Keratinocyte (primary cell): ENCODE data around the gene ZDHHC22. TPM values are rescaled to one million over a fixed set of nuclear protein-coding genes. Genes with fewer than 3 reads are reported as not detected.

Experiments
- DNase-seq: peaks from one replicate; pipeline ENCODE4 v3.0.0-alpha.2; 2011; ENCODE audit warnings: low read depth, missing footprints, low spot score
- FAIRE-seq: peaks from 2 replicates; lab custom pipeline; 2011; peaks lifted over from hg19 to GRCh38; lab: Jason Lieb, UNC
- H2AFZ ChIP-seq: 2 replicates; pipeline ENCODE4 v1.6.0; 2012; ENCODE audit warnings: low read length, control low read depth, inconsistent platforms; ENCODE audit not compliant: control insufficient read depth
- H3K27ac ChIP-seq: 2 replicates; pipeline ENCODE4 v1.5.1; 2011; ENCODE audit warnings: low read length; ENCODE audit not compliant: control insufficient read depth, insufficient read depth
- H3K27me3 ChIP-seq: 3 replicates; pipeline ENCODE4 v1.6.0; 2011; ENCODE audit warnings: low read length; ENCODE audit not compliant: control insufficient read depth, insufficient read depth; ENCODE audit errors: extremely low read depth
- H3K36me3 ChIP-seq, 2 experiments: 2 replicates in 1 of 2; 3 replicates in 1 of 2; pipeline ENCODE4 v1.5.1; 2011; ENCODE audit warnings: low read length in 2 of 2, mild to moderate bottlenecking in 1 of 2; ENCODE audit not compliant: control insufficient read depth in 2 of 2, insufficient read depth in 2 of 2; ENCODE audit errors: extremely low read depth in 1 of 2
- H3K4me1 ChIP-seq: 3 replicates; pipeline ENCODE4 v1.5.1; 2011; ENCODE audit warnings: low read length; ENCODE audit not compliant: control insufficient read depth, insufficient read depth; ENCODE audit errors: extremely low read depth
- H3K4me2 ChIP-seq: 3 replicates; pipeline ENCODE4 v1.6.0; 2011; ENCODE audit warnings: low read depth, low read length; ENCODE audit not compliant: control insufficient read depth, insufficient read depth; ENCODE audit errors: extremely low read depth
- H3K4me3 ChIP-seq, 3 experiments: fragments of 200-600 bp in 1 of 3; sonication (generic) in 1 of 3; 2 replicates in 2 of 3; 3 replicates in 1 of 3; pipeline ENCODE4 v1.5.1; 2011 to 2016; ENCODE audit warnings: low read length in 3 of 3, mild to moderate bottlenecking in 3 of 3, control low read depth in 2 of 3, inconsistent platforms in 1 of 3, low read depth in 1 of 3, mixed read lengths in 1 of 3, mixed run types in 1 of 3, moderate library complexity in 1 of 3; ENCODE audit not compliant: control insufficient read depth in 2 of 3, insufficient read depth in 2 of 3; ENCODE audit errors: extremely low read depth in 1 of 3
- H3K79me2 ChIP-seq: 2 replicates; pipeline ENCODE4 v1.6.0; 2012; ENCODE audit warnings: low read length; ENCODE audit not compliant: control insufficient read depth, insufficient read depth
- H3K9ac ChIP-seq: 3 replicates; pipeline ENCODE4 v1.6.0; 2011; ENCODE audit warnings: low read length; ENCODE audit not compliant: control insufficient read depth, insufficient read depth; ENCODE audit errors: extremely low read depth
- H3K9me1 ChIP-seq: 3 replicates; pipeline ENCODE4 v1.6.0; 2011; ENCODE audit warnings: low read length; ENCODE audit not compliant: control insufficient read depth, insufficient read depth; ENCODE audit errors: extremely low read depth
- H3K9me3 ChIP-seq: 2 replicates; pipeline ENCODE4 v1.5.1; 2012; ENCODE audit warnings: low read depth, low read length; ENCODE audit not compliant: control insufficient read depth
- H4K20me1 ChIP-seq: 3 replicates; pipeline ENCODE4 v1.6.0; 2011; ENCODE audit warnings: low read length; ENCODE audit not compliant: control insufficient read depth, insufficient read depth; ENCODE audit errors: extremely low read depth
- EZH2 ChIP-seq: IDR thresholded peaks from one replicate; pipeline ENCODE4 v1.6.1; 2012; ENCODE audit warnings: inconsistent platforms, mild to moderate bottlenecking, low read length, moderate library complexity
- dilution Hi-C: fragments of 300-500 bp; cut with MboI; formaldehyde crosslinking; loops from one replicate; pipeline ENCODE4 v1.7.0; 2020; ENCODE audit warnings: low sequenced_read_pairs; ENCODE audit not compliant: extremely low pct_ligation_motif_present
- polyA plus RNA-seq, 5 experiments: library from polyadenylated mRNA; depleted of rRNA in 3 of 5; stranded (reverse) in 3 of 5; stranded (forward) in 1 of 5; unstranded in 1 of 5; fragments of >200 nt; gene quantifications; 1 replicate in 1 of 5; 2 replicates in 3 of 5; 3 replicates in 1 of 5; pipeline versions ENCODE4 v1.2.1 to v1.2.3, GENCODE V29; 2011 to 2012; ENCODE audit warnings: missing spikeins in 2 of 5, low read depth in 1 of 5, low replicate concordance in 1 of 5
- TF ChIP-seq, protein P1 (sequence below), 3 experiments: IDR thresholded peaks in 1 of 3; conservative IDR thresholded peaks in 1 of 3; optimal IDR thresholded peaks in 1 of 3; 2 replicates in 2 of 3; 3 replicates in 1 of 3; pipeline versions ENCODE3 to v1.5.1; 2011; ENCODE audit warnings: low read length in 3 of 3, mild to moderate bottlenecking in 3 of 3, moderate library complexity in 2 of 3, control low read depth in 1 of 3, inconsistent platforms in 1 of 3; ENCODE audit not compliant: insufficient read depth in 2 of 3; ENCODE audit errors: extremely low read depth in 1 of 3

ZDHHC22 gene
- polyA plus RNA-seq, 1 donor (not counting 4 experiments of a cell fraction or from before 2014, with no cell fraction given), result not detected

- Histone ChIP-seq H3K9ac (no peak overlapping the region), H3K4me1 (peaks cover 20% of the 10 kb centered on the region), H3K27ac (no peak overlapping the region), H3K9me3 (no peaks in the 10 kb centered on the region), H2AFZ (no peak overlapping the region), H3K36me3 (no peaks in the 10 kb centered on the region), H3K9me1 (peaks cover 2% of the 10 kb centered on the region), H3K27me3 (peaks cover 27% of the 10 kb centered on the region), H3K79me2 (no peaks in the 10 kb centered on the region), H4K20me1 (peaks cover 2% of the 10 kb centered on the region), H3K4me3 (no peak overlapping the region), H3K4me2 (no peak overlapping the region)
- DNase-seq, result no peak
- FAIRE-seq, result peak; percentile 55
- TF ChIP-seq, protein P1, sequence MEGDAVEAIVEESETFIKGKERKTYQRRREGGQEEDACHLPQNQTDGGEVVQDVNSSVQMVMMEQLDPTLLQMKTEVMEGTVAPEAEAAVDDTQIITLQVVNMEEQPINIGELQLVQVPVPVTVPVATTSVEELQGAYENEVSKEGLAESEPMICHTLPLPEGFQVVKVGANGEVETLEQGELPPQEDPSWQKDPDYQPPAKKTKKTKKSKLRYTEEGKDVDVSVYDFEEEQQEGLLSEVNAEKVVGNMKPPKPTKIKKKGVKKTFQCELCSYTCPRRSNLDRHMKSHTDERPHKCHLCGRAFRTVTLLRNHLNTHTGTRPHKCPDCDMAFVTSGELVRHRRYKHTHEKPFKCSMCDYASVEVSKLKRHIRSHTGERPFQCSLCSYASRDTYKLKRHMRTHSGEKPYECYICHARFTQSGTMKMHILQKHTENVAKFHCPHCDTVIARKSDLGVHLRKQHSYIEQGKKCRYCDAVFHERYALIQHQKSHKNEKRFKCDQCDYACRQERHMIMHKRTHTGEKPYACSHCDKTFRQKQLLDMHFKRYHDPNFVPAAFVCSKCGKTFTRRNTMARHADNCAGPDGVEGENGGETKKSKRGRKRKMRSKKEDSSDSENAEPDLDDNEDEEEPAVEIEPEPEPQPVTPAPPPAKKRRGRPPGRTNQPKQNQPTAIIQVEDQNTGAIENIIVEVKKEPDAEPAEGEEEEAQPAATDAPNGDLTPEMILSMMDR (optimal IDR thresholded peaks at IDR 0.05 in 1 of 3, IDR thresholded peaks at IDR 0.05 in 1 of 3, conservative IDR thresholded peaks at IDR 0.05 in 1 of 3; ENCODE audit: extremely low read depth in 1 of 3, insufficient read depth in 2 of 3, low read length in 3 of 3), result no peak
- TF ChIP-seq EZH2, result no peak
- dilution Hi-C loops, result no loop called here
Measured at GRCh38 chr14:77128414-77128891, 13.1 kb downstream of the ZDHHC22 start.

GRCh38 chr14:77126461-77126990 is 15.1 kb downstream of the ZDHHC22 start:
- Histone ChIP-seq H4K20me1 (peaks cover 2% of the 10 kb centered on the region), H3K9me1 (peaks cover 2% of the 10 kb centered on the region), H3K4me1 (peaks cover 29% of the 10 kb centered on the region), H3K9me3 (no peaks in the 10 kb centered on the region), H3K79me2 (no peaks in the 10 kb centered on the region), H3K27me3 (peaks cover 23% of the 10 kb centered on the region), H3K27ac (no peak overlapping the region), H3K9ac (no peak overlapping the region), H2AFZ (no peak overlapping the region), H3K4me2 (no peak overlapping the region), H3K4me3 (no peak overlapping the region), H3K36me3 (no peaks in the 10 kb centered on the region)
- DNase-seq, result no peak
- dilution Hi-C loops, result no loop called here
- TF ChIP-seq, protein P1 (optimal IDR thresholded peaks at IDR 0.05 in 1 of 3, IDR thresholded peaks at IDR 0.05 in 1 of 3, conservative IDR thresholded peaks at IDR 0.05 in 1 of 3; ENCODE audit: extremely low read depth in 1 of 3, insufficient read depth in 2 of 3, low read length in 3 of 3), result no peak
- TF ChIP-seq EZH2, result no peak
- FAIRE-seq, result no peak
